ENCODE measurements around the gene CCDC107.
A peak's percentile ranks its signal among the peaks of the same experiment; 100 is the strongest.
"Not testable (repeated sequence)": the region's sequence is repeated elsewhere in the genome, so short reads cannot be mapped to it uniquely, and the experiment has no call there.

CCDC107 gene

GRCh38 chr9:35618325-35618727, 39.8 kb upstream of the CCDC107 start, which contains the start of gene CD72:
Gene CD72 (minus strand): TSS chr9:35618413. CDS start chr9:35618303, 110 bp downstream.
- Histone ChIP-seq H3K27ac (ENCODE audit: low read depth in 2 of 2, low read length in 2 of 2) (peak within 1 kb of the TSS in 1 of 2 donors; percentile 58), H3K4me3 (ENCODE audit: low read length in 2 of 2) (peak within 1 kb of the TSS; percentile 58 to 63), H3K9ac (ENCODE audit: low read depth in 1 of 2, low read length in 2 of 2) (peak within 1 kb of the TSS; percentile 14 to 57), H3K9me3 (ENCODE audit: control insufficient read depth in 2 of 2, low read length in 2 of 2) (no peaks in the 10 kb centered on the region), H3K36me3 (ENCODE audit: control insufficient read depth in 2 of 2, insufficient read depth in 2 of 2, low read length in 2 of 2) (no peaks in the 10 kb centered on the region), H3K4me1 (ENCODE audit: control insufficient read depth in 2 of 2, insufficient read depth in 2 of 2, low read length in 2 of 2) (peaks cover 5 to 10% of the 10 kb centered on the region in 2 donors), H3K27me3 (ENCODE audit: control insufficient read depth in 2 of 2, insufficient read depth in 2 of 2, low read length in 2 of 2) (no peaks in the 10 kb centered on the region)

- no peaks in the 10 kb centered on the region for H3K27me3 ChIP-seq (ENCODE audit: control insufficient read depth in 2 of 2, insufficient read depth in 2 of 2, low read length in 2 of 2)
- no peak overlapping the region for H3K4me3 ChIP-seq (ENCODE audit: low read length in 2 of 2)
- H3K36me3 ChIP-seq (ENCODE audit: control insufficient read depth in 2 of 2, insufficient read depth in 2 of 2, low read length in 2 of 2): no peaks in the 10 kb centered on the region
- no peak overlapping the region for H3K9ac ChIP-seq (ENCODE audit: low read depth in 1 of 2, low read length in 2 of 2)
- peak overlapping the region in 1 of 2 donors; percentile 58 for H3K27ac ChIP-seq (ENCODE audit: low read depth in 2 of 2, low read length in 2 of 2)
- no peaks in the 10 kb centered on the region for H3K9me3 ChIP-seq (ENCODE audit: control insufficient read depth in 2 of 2, low read length in 2 of 2)
- H3K4me1 ChIP-seq (ENCODE audit: control insufficient read depth in 2 of 2, insufficient read depth in 2 of 2, low read length in 2 of 2): peaks cover 5 to 10% of the 10 kb centered on the region in 2 donors
Measured at GRCh38 chr9:35618854-35619799, 39.0 kb upstream of the CCDC107 start.

GRCh38 chr9:35619800-35620158, 38.3 kb upstream of the CCDC107 start:
- H3K36me3 ChIP-seq (ENCODE audit: control insufficient read depth in 2 of 2, insufficient read depth in 2 of 2, low read length in 2 of 2): no peaks in the 10 kb centered on the region
- no peaks in the 10 kb centered on the region for H3K27me3 ChIP-seq (ENCODE audit: control insufficient read depth in 2 of 2, insufficient read depth in 2 of 2, low read length in 2 of 2)
- H3K27ac ChIP-seq (ENCODE audit: low read depth in 2 of 2, low read length in 2 of 2): peak overlapping the region in 1 of 2 donors; percentile 48
- peaks cover 5 to 10% of the 10 kb centered on the region in 2 donors for H3K4me1 ChIP-seq (ENCODE audit: control insufficient read depth in 2 of 2, insufficient read depth in 2 of 2, low read length in 2 of 2)
- H3K9me3 ChIP-seq (ENCODE audit: control insufficient read depth in 2 of 2, low read length in 2 of 2): no peaks in the 10 kb centered on the region
- no peak overlapping the region for H3K9ac ChIP-seq (ENCODE audit: low read depth in 1 of 2, low read length in 2 of 2)
- no peak overlapping the region for H3K4me3 ChIP-seq (ENCODE audit: low read length in 2 of 2)

- H3K4me3 ChIP-seq (ENCODE audit: low read length in 2 of 2): no peak overlapping the region
- H3K9me3 ChIP-seq (ENCODE audit: control insufficient read depth in 2 of 2, low read length in 2 of 2): no peaks in the 10 kb centered on the region
- H3K27me3 ChIP-seq (ENCODE audit: control insufficient read depth in 2 of 2, insufficient read depth in 2 of 2, low read length in 2 of 2): no peaks in the 10 kb centered on the region
Measured at GRCh38 chr9:35627575-35627974, 30.5 kb upstream of the CCDC107 start.

GRCh38 chr9:35628389-35628991, 29.6 kb upstream of the CCDC107 start:
- no peak overlapping the region for H3K27ac ChIP-seq (ENCODE audit: low read depth in 2 of 2, low read length in 2 of 2)
- no peaks in the 10 kb centered on the region for H3K27me3 ChIP-seq (ENCODE audit: control insufficient read depth in 2 of 2, insufficient read depth in 2 of 2, low read length in 2 of 2)
- no peaks in the 10 kb centered on the region for H3K36me3 ChIP-seq (ENCODE audit: control insufficient read depth in 2 of 2, insufficient read depth in 2 of 2, low read length in 2 of 2)
- H3K4me1 ChIP-seq (ENCODE audit: control insufficient read depth in 2 of 2, insufficient read depth in 2 of 2, low read length in 2 of 2): no peaks in the 10 kb centered on the region
- no peak overlapping the region for H3K4me3 ChIP-seq (ENCODE audit: low read length in 2 of 2)
- H3K9me3 ChIP-seq (ENCODE audit: control insufficient read depth in 2 of 2, low read length in 2 of 2): no peaks in the 10 kb centered on the region
- no peak overlapping the region for H3K9ac ChIP-seq (ENCODE audit: low read depth in 1 of 2, low read length in 2 of 2)

More at GRCh38 chr9:35627575-35627974, 30.5 kb upstream of the CCDC107 start:
- no peaks in the 10 kb centered on the region for H3K36me3 ChIP-seq (ENCODE audit: control insufficient read depth in 2 of 2, insufficient read depth in 2 of 2, low read length in 2 of 2)
- H3K4me1 ChIP-seq (ENCODE audit: control insufficient read depth in 2 of 2, insufficient read depth in 2 of 2, low read length in 2 of 2): no peaks in the 10 kb centered on the region
- no peak overlapping the region for H3K27ac ChIP-seq (ENCODE audit: low read depth in 2 of 2, low read length in 2 of 2)
- no peak overlapping the region for H3K9ac ChIP-seq (ENCODE audit: low read depth in 1 of 2, low read length in 2 of 2)

GRCh38 chr9:35629597-35629996, 28.5 kb upstream of the CCDC107 start:
- no peak overlapping the region for H3K4me3 ChIP-seq (ENCODE audit: low read length in 2 of 2)
- H3K9me3 ChIP-seq (ENCODE audit: control insufficient read depth in 2 of 2, low read length in 2 of 2): no peaks in the 10 kb centered on the region
- no peaks in the 10 kb centered on the region for H3K27me3 ChIP-seq (ENCODE audit: control insufficient read depth in 2 of 2, insufficient read depth in 2 of 2, low read length in 2 of 2)
- H3K9ac ChIP-seq (ENCODE audit: low read depth in 1 of 2, low read length in 2 of 2): no peak overlapping the region
- H3K27ac ChIP-seq (ENCODE audit: low read depth in 2 of 2, low read length in 2 of 2): no peak overlapping the region
- H3K4me1 ChIP-seq (ENCODE audit: control insufficient read depth in 2 of 2, insufficient read depth in 2 of 2, low read length in 2 of 2): no peaks in the 10 kb centered on the region
- no peaks in the 10 kb centered on the region for H3K36me3 ChIP-seq (ENCODE audit: control insufficient read depth in 2 of 2, insufficient read depth in 2 of 2, low read length in 2 of 2)

- Histone ChIP-seq H3K4me3 (ENCODE audit: low read length in 2 of 2) (no peak overlapping the region), H3K4me1 (ENCODE audit: control insufficient read depth in 2 of 2, insufficient read depth in 2 of 2, low read length in 2 of 2) (no peaks in the 10 kb centered on the region), H3K27ac (ENCODE audit: low read depth in 2 of 2, low read length in 2 of 2) (peak overlapping the region; percentile 13 to 40), H3K36me3 (ENCODE audit: control insufficient read depth in 2 of 2, insufficient read depth in 2 of 2, low read length in 2 of 2) (no peaks in the 10 kb centered on the region), H3K27me3 (ENCODE audit: control insufficient read depth in 2 of 2, insufficient read depth in 2 of 2, low read length in 2 of 2) (no peaks in the 10 kb centered on the region), H3K9ac (ENCODE audit: low read depth in 1 of 2, low read length in 2 of 2) (peak overlapping the region in 1 of 2 donors; percentile 28), H3K9me3 (ENCODE audit: control insufficient read depth in 2 of 2, low read length in 2 of 2) (no peaks in the 10 kb centered on the region)
Measured at GRCh38 chr9:35635730-35636129, 22.4 kb upstream of the CCDC107 start.

- H3K27me3 ChIP-seq (ENCODE audit: control insufficient read depth in 2 of 2, insufficient read depth in 2 of 2, low read length in 2 of 2): no peaks in the 10 kb centered on the region
- H3K27ac ChIP-seq (ENCODE audit: low read depth in 2 of 2, low read length in 2 of 2): peak overlapping the region; percentile 13 to 40
- no peak overlapping the region for H3K9ac ChIP-seq (ENCODE audit: low read depth in 1 of 2, low read length in 2 of 2)
- H3K36me3 ChIP-seq (ENCODE audit: control insufficient read depth in 2 of 2, insufficient read depth in 2 of 2, low read length in 2 of 2): no peaks in the 10 kb centered on the region
- H3K4me1 ChIP-seq (ENCODE audit: control insufficient read depth in 2 of 2, insufficient read depth in 2 of 2, low read length in 2 of 2): no peaks in the 10 kb centered on the region
- H3K4me3 ChIP-seq (ENCODE audit: low read length in 2 of 2): peak overlapping the region in 1 of 2 donors; percentile 7
- H3K9me3 ChIP-seq (ENCODE audit: control insufficient read depth in 2 of 2, low read length in 2 of 2): no peaks in the 10 kb centered on the region
Measured at GRCh38 chr9:35636135-35636876, 21.8 kb upstream of the CCDC107 start.

- H3K36me3 ChIP-seq (ENCODE audit: control insufficient read depth in 2 of 2, insufficient read depth in 2 of 2, low read length in 2 of 2); H3K4me3 ChIP-seq (ENCODE audit: low read length in 2 of 2); H3K9me3 ChIP-seq (ENCODE audit: control insufficient read depth in 2 of 2, low read length in 2 of 2); H3K4me1 ChIP-seq (ENCODE audit: control insufficient read depth in 2 of 2, insufficient read depth in 2 of 2, low read length in 2 of 2); H3K27me3 ChIP-seq (ENCODE audit: control insufficient read depth in 2 of 2, insufficient read depth in 2 of 2, low read length in 2 of 2); H3K27ac ChIP-seq (ENCODE audit: low read depth in 2 of 2, low read length in 2 of 2); H3K9ac ChIP-seq (ENCODE audit: low read depth in 1 of 2, low read length in 2 of 2): not testable (repeated sequence)
Measured at GRCh38 chr9:35636877-35637246, 21.2 kb upstream of the CCDC107 start.
